AG04450 (cell line): Measurements from ENCODE around the gene LRRC75A. TPM values are rescaled to one million over a fixed set of nuclear protein-coding genes. Genes with fewer than 3 reads are reported as not detected.

Source experiments
- CTCF ChIA-PET: fragments of 300-600, 350-600 bp; formaldehyde crosslinking; extraction: SDS; loops from one replicate; lab custom pipeline; 2022; ENCODE audit warnings: antibody characterized with exemption, inconsistent platforms; lab: Charles Lee
- POLR2A ChIA-PET: fragments of 350-600 bp; formaldehyde crosslinking; extraction: SDS; loops from one replicate; lab custom pipeline; 2021; ENCODE audit warnings: antibody characterized with exemption, inconsistent platforms; lab: Yijun Ruan, JAX
- DNase-seq: peaks from one replicate; pipeline ENCODE4 v3.0.0-alpha.2; 2011; ENCODE audit warnings: low read depth, low spot score
- H3K27ac ChIP-seq: one replicate; pipeline ENCODE4 v1.5.1; 2012; ENCODE audit warnings: low read depth, low read length, control low read depth
- H3K27me3 ChIP-seq: one replicate; pipeline ENCODE4 v1.6.0; 2012; ENCODE audit warnings: low read length; ENCODE audit not compliant: control insufficient read depth, insufficient read depth
- H3K4me3 ChIP-seq: 2 replicates; pipeline ENCODE4 v1.5.1; 2011; ENCODE audit warnings: mild to moderate bottlenecking, low read depth, low read length, control low read depth
- H3K9me3 ChIP-seq: 2 replicates; pipeline ENCODE4 v1.5.1; 2012; ENCODE audit warnings: low read length; ENCODE audit not compliant: control insufficient read depth, insufficient read depth
- polyA plus RNA-seq: library from polyadenylated mRNA; depleted of rRNA; stranded (reverse); fragments of >200 nt; gene quantifications from 2 replicates; pipeline ENCODE4 v1.2.3, GENCODE V29; 2011
- TF ChIP-seq, protein P1 (sequence below): IDR thresholded peaks from 2 replicates; pipeline ENCODE4 v1.5.1; 2011; ENCODE audit warnings: low read depth, low read length, control low read depth, inconsistent platforms

LRRC75A gene
- polyA plus RNA-seq, 1 experiment: 1.2 TPM

DNA sequence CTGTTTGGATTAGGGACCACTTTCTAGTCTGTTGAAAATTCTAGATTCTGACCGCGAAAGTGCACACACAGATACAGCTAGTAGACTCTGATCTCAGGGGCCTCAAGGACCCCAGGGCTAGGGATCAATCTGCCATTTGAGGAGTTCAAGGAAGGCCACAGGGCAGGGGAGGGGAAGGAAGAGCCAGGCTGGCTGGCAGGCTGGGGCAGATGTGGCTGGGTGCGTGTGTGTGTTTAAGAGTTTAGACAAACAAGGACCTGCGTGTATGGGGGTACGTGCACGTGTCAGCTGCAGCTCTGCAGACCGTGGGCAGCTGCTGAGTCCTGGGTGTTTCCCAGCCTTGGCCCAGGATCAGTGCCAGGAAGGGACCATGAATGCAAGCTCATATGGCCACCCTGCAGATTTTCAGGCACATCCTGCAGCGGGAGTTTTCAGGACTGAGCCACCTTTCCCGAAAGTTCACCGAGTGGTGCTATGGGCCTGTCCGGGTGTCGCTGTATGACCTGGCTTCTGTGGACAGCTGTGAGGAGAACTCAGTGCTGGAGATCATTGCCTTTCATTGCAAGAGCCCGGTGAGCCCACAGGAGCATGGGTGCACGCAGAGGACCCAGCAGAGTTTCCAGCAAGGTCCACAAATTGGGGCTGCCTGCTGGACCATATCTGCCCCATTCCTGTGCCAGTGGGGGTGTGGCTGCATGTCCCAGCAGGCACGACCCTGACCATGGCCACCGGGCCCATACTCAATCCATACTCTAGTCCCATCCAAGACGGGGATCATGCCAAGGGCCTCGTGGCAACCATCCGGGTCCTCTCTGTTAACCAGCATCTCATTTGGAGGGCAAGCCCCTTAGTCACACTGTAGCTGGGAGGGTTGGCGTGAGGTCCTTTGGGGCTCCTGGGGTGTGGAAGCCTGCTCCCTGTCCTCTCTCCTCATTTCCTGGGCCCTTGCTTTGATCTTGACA, 66.0 kb downstream of the LRRC75A start:
- no peak for DNase-seq
- TF ChIP-seq, protein P1, sequence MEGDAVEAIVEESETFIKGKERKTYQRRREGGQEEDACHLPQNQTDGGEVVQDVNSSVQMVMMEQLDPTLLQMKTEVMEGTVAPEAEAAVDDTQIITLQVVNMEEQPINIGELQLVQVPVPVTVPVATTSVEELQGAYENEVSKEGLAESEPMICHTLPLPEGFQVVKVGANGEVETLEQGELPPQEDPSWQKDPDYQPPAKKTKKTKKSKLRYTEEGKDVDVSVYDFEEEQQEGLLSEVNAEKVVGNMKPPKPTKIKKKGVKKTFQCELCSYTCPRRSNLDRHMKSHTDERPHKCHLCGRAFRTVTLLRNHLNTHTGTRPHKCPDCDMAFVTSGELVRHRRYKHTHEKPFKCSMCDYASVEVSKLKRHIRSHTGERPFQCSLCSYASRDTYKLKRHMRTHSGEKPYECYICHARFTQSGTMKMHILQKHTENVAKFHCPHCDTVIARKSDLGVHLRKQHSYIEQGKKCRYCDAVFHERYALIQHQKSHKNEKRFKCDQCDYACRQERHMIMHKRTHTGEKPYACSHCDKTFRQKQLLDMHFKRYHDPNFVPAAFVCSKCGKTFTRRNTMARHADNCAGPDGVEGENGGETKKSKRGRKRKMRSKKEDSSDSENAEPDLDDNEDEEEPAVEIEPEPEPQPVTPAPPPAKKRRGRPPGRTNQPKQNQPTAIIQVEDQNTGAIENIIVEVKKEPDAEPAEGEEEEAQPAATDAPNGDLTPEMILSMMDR: no peak
- Histone ChIP-seq H3K27me3 (no peaks in the 10 kb centered on the region), H3K4me3 (no peak overlapping the region), H3K9me3 (no peaks in the 10 kb centered on the region), H3K27ac (no peak overlapping the region)
- ChIA-PET POLR2A (interaction anchor here (1.1 to 2.7 kb wide), 2 partner anchors 13 to 45 kb away, joined by 3 to 16 read pairs; partner anchors contain the start of gene UBB), CTCF (interaction anchor here (1.0 kb wide), 1 partner anchor 166 kb away, joined by 3 read pairs; no protein-coding TSS in a partner anchor)

DNA sequence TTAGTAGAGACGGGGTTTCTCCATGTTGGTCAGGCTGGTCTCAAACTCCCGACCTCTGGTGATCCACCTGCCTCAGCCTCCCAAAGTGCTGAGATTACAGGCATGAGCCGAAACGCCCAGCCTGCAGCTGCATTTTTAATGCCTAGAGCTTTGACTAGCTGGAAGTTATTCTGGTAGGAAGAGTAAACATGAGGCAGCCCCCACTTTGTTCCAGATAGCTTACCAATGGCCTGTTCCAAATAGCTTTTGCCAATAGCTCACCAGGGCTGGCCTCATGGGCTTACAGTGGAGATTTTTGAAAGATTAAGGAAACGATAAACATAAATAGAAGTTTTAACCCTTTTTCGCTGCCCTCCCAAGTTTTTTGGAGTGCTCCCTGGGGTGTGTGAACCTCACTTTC, 66.8 kb downstream of the LRRC75A start:
- TF ChIP-seq, protein P1: no peak
- CTCF ChIA-PET: interaction anchor here (0.7 to 1.0 kb wide), 2 partner anchors 10 to 166 kb away, joined by 3 to 10 read pairs; partner anchors contain the start of gene TRPV2
- POLR2A ChIA-PET: interaction anchor here (1.1 kb wide), 1 partner anchor 44 kb away, joined by 3 read pairs; the partner anchor contains the start of gene UBB
- no peaks in the 10 kb centered on the region for H3K9me3 ChIP-seq
- H3K4me3 ChIP-seq: no peak overlapping the region
- H3K27ac ChIP-seq: no peak overlapping the region
- no peaks in the 10 kb centered on the region for H3K27me3 ChIP-seq
- no peak for DNase-seq

DNA sequence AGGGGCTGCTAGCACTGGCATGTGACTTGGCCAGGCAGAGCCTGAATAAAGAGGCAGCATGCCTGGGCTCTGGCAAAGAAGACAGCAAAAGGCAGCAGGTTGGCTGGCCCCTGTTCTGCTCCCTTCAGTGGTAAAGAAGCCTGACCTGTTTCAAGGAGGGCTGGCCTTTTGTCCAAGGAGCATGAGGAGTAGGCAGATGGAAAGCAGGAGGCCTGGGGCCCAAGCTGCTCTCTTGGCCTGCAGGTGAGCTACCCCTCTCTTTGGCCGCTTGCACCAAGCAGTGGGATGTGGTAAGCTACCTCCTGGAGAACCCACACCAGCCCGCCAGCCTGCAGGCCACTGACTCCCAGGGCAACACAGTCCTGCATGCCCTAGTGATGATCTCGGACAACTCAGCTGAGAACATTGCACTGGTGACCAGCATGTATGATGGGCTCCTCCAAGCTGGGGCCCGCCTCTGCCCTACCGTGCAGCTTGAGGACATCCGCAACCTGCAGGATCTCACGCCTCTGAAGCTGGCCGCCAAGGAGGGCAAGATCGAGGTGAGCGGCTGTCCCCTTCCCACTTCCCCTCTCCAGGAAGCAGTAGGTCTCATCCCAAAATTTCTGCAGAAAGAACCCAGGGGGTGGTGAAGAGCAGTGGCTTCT, 68.6 kb downstream of the LRRC75A start:
- no peak for DNase-seq
- Histone ChIP-seq H3K27ac (no peak overlapping the region), H3K4me3 (no peak overlapping the region), H3K9me3 (no peaks in the 10 kb centered on the region), H3K27me3 (no peaks in the 10 kb centered on the region)
- POLR2A ChIA-PET: no interaction called here
- CTCF ChIA-PET: interaction anchor here (1.3 kb wide), 1 partner anchor 60 kb away, joined by 5 read pairs; no protein-coding TSS in a partner anchor
- TF ChIP-seq, protein P1: no peak

DNA sequence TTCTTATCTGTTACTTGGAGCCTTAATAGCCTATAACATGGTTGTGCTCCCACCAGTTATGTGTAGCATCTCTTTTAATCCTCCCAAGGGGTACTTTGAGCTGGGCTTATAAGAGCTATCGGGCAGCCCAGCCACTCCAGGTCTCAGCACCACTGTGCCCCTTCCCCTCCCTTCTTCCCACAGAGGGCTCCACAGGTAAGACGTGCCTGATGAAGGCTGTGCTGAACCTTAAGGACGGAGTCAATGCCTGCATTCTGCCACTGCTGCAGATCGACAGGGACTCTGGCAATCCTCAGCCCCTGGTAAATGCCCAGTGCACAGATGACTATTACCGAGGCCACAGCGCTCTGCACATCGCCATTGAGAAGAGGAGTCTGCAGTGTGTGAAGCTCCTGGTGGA, 69.6 kb downstream of the LRRC75A start:
- H3K27ac ChIP-seq: no peak overlapping the region
- H3K9me3 ChIP-seq: no peaks in the 10 kb centered on the region
- no peaks in the 10 kb centered on the region for H3K27me3 ChIP-seq
- no peak for DNase-seq
- CTCF ChIA-PET: interaction anchor here (0.6 kb wide), 1 partner anchor 16 kb away, joined by 3 read pairs; no protein-coding TSS in a partner anchor
- POLR2A ChIA-PET: interaction anchor here (0.7 kb wide), 1 partner anchor 798 kb away, joined by 6 read pairs; no protein-coding TSS in a partner anchor
- no peak overlapping the region for H3K4me3 ChIP-seq
- TF ChIP-seq, protein P1: no peak
